HuH-7 (cell line): ENCODE data around the gene ODC1.
"Not testable (repeated sequence)": the region's sequence is repeated elsewhere in the genome, so short reads cannot be mapped to it uniquely, and the experiment has no call there.

ENCODE experiments used
- DNase-seq: peaks from one replicate; pipeline ENCODE4 v3.0.0; 2011; ENCODE audit warnings: low spot score

The ODC1 gene

GRCh38 chr2:10447895-10448575, at the start of gene ODC1:
ODC1 (minus strand) TSS chr2:10448327; CDS start chr2:10445032, 3,295 bp downstream.
- peak; percentile 77 for DNase-seq

DNA sequence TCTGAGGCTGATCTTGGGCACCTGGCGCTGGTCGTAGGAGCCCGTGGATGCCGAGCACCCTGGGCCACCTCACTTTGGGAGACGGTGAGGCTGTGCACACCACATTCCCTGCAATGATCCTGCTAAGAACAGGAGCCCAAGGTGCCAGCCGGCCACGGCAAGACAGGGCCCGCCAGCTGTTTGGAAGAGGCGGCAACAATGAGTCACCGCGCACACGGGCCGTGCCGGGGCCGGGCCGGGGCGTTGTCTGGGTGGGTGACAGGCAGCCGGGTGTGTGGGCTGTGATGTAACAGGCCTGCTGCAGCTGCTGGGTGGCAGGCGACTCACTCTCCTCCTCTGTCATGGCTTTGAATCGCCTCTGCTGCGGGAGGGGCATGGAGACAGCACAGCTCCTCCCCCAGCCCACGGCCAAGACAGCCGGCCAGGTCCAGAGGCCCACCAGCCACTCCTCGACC, 49.7 kb upstream of the ODC1 start:
- DNase-seq, result no peak

- no peak for DNase-seq
Measured at GRCh38 chr2:10495988-10496313, 47.8 kb upstream of the ODC1 start.

DNA sequence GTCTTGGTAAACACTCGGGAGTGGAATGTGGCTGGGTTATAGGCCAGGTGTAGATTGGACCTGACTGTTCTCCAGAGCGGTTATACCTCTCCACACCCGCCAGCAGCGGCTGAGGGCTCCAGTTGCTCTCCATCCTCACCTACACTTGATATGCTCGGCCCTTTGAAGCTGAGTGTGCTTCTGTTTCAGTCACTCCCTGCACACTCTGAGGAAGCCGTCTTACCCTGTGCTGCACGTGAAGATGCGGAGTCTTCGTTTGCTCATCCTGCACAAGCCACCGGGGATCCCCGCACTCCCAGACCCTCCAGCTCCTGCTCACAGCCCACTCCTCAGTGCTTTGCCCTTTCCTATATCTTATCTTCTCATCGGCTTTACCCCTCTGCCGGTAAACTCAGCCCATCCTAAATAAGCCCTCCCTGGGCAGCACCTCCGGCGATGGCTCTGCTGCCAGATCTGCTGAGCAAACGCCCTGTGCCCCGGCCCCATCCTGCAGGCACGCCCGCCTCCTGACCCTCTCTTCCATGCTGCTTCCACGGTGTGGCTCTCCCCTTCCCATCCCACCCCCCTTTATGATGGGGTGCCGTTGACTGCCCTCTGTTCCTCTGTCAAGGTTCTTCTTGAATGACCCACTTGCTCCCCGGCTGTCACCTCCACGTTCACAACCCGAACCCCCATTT, 47.3 kb upstream of the ODC1 start:
- no peak for DNase-seq

GRCh38 chr2:10494351-10495066, 46.4 kb upstream of the ODC1 start:
- no peak for DNase-seq

GRCh38 chr2:10493634-10494281, 45.6 kb upstream of the ODC1 start:
- no peak for DNase-seq

DNA sequence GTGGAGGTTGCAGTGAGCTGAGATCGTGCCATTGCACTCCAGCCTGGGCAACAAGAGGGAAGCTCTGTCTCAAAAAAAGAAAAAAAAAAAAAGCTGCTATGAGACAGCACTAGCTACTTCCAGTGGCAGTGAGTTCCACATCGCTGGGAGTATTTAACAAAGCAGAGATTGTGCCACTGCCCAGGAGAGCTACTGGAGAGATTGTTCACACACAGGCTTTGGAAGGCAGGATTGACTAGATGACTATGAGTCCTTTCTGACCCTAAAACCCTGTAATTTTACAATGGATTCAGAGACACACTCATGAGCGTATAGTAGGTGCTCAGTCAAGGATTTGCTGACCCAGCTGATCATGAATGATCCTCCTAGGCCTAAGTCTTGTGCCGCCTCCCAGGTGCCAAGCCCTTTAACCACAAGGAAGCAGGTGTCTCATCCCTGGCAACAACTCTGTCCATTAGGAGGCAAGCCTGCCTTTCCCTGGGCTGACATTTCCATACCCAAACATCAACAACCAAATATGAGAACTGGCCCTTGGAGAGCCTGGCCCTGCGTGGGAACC, 45.0 kb upstream of the ODC1 start:
- no peak for DNase-seq

GRCh38 chr2:10490806-10491291, 42.7 kb upstream of the ODC1 start:
- DNase-seq, result peak; percentile 57

DNA sequence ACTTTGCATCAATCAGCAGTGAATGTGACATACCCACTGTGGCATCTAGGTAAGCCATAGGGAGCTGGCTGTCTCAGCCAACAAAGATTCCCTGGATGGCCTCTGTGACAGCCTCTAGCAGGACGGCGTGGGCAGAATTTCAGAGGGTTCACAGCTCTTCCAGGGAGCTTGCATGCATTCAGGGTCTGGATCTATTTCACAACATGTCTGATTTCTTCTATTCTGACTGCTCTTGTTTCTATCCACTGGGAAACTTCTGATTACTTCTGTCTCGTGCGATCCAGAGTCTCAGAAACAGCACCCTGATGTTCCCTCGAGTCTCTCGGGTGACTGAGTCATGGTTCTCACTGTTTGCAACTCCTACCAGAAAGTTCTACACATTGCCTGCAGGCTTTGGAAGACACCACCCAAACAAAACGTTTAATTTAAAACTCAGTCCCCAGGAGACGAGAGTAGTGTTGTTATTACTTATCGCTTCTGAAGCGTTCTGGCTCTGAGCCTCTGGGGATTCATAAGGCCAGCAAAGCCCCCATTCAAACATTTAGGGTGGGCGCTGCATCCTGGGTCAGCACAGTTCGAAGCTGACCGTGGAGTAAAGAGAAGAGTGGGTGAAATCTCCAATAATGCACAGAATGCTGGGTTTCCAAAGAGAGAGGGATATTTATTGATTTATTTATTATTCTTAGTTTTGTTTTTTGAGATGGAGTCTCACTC, 41.9 kb upstream of the ODC1 start:
- DNase-seq, result no peak

DNA sequence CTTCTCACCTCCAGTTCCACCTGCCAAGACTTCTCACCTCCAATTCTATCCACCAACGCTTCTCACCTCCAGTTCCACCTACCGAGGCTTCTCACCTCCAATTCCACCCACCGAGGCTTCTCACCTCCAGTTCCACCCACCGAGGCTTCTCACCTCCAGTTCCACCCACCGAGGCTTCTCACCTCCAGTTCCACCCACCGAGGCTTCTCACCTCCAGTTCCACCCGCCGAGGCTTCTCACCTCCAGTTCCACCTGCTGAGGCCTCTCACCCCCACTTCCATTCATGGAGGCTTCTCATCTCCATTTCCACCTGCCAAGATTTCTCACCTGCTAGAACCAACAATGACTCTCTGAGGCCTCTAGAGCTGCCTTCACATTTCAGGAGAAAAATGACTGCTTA, 40.0 kb upstream of the ODC1 start:
- DNase-seq, result not testable (repeated sequence)

DNA sequence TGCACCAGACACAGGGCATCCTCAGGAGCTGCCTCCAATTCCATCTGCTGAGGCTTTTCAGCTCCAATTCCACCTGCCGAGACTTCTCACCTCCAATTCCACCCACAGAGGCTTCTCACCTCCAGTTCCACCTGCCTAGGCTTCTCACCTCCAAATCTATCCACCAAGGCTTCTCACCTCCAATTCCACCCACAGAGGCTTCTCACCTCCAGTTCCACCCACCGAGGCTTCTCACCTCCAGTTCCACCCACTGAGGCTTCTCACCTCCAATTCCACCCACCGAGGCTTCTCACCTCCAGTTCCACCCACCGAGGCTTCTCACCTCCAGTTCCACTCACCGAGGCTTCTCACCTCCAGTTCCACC, 39.6 kb upstream of the ODC1 start:
- not testable (repeated sequence) for DNase-seq

GRCh38 chr2:10487081-10487740, 39.1 kb upstream of the ODC1 start:
- DNase-seq, result peak; percentile 62

- no peak for DNase-seq
Measured at GRCh38 chr2:10486601-10487079, 38.5 kb upstream of the ODC1 start.

- DNase-seq, result no peak
Measured at GRCh38 chr2:10486091-10486490, 38.0 kb upstream of the ODC1 start.

DNA sequence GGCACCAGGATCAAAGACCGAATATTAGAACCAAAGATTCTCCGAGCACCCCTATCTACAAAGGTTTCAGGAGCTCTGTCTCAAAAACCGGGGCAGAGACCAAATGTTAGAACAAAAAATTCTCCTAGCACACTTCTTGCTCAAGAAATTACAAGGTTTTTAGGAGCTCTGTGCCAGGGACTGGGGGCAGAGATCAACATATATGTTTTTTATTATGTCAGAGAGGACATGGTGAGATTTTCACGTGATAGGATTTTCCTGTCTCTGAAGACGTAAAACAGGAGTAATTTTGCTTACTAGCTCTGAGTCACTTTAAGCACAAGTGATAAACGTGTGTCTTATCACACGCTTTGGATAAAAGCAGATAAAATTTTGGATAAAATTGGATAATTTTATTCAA, 34.8 kb upstream of the ODC1 start:
- no peak for DNase-seq

- DNase-seq, result peak; percentile 63
Measured at GRCh38 chr2:10482460-10482859, 34.3 kb upstream of the ODC1 start.

- no peak for DNase-seq
Measured at GRCh38 chr2:10481666-10482157, 33.6 kb upstream of the ODC1 start.

- no peak for DNase-seq
Measured at GRCh38 chr2:10481055-10481665, 33.0 kb upstream of the ODC1 start.

DNA sequence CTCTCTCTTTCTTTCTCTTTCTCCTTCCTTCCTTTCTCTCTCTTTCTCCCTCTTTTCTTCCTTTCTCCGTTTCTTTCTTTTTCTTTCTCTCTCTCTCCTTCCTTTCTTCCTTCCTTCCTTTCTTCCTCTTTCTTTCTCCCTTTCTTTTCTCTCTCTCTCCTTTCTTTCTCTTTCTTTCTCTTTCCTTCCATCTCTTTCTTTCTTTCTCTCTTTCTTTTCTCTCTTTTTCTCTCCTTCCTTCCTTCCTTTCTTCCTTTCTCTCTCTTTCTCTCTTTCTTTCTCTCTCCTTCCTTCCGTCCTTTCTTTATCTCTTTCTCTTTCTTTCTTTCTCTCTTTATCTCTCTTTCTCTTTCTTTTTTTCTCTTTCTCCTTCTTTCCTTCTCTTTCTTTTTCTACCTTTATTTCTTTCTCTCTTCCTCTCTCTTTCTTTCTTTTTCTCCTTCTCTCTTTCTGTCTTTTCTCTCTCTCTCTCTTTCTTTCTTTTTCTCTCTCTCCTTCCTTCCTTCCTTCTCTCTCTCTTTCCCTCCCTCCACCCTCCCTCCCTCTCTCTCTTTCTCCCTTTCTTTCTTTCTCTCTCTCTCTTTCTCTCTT, 32.3 kb upstream of the ODC1 start:
- DNase-seq, result no peak

DNA sequence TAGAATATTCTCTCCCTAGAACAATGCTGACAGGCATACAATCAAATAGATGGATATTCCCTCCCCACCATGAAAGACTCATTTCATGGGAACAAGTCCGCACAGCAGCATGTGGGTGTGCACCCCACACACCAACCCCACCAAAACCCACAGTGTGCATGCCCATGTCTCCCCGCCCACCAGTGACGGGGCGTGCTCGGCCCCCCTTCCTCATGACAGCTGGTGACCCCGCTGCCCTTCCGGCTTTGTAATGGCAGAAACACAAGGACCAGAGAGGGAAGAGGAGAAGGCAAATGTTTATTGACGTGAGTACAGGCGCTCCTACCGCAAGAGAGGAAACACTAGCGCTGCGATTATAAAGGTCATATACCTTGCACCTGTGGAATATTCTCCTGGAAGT, 30.8 kb upstream of the ODC1 start:
- no peak for DNase-seq
